ENCODE measurements around the gene IFNGR2. TPM values are rescaled to one million over a fixed set of nuclear protein-coding genes. Genes with fewer than 3 reads are reported as not detected.

Gene IFNGR2
- total RNA-seq, 1 donor from 2014 or later, result 42.4 TPM

DNA sequence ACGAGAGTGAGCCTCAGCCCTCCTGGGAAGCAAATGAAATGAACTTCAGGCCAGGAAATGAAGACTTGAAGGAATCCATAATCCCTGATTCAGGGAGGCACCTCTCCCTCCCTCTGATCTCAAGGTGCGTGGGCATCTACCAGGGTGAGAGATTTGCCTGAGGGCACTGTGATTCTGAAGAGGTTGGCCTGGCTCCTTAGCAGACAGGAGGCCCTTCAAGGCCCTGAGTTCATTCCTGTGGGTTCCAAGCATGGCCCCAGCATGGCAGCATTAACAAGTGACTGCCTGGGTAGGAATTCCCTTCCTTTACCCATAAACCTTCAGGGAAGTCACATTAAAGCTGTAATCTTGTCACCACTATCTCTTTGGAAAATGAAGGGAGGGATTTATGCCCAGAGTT is 29.8 kb upstream of the IFNGR2 start:
- no peak for FAIRE-seq
- peak; percentile 75 for DNase-seq (ENCODE audit: low read depth)
- no peak for TF ChIP-seq CTCF (IDR thresholded peaks at IDR 0.05; ENCODE audit: insufficient read depth, low read length, severe bottlenecking)

GRCh38 chr21:33374080-33374449 is 29.1 kb upstream of the IFNGR2 start:
- DNase-seq (ENCODE audit: low read depth) (peak; percentile 48), FAIRE-seq (no peak)
- TF ChIP-seq CTCF (IDR thresholded peaks at IDR 0.05; ENCODE audit: insufficient read depth, low read length, severe bottlenecking), result no peak
- Histone ChIP-seq H3K27me3 (ENCODE audit: control insufficient read depth, insufficient read depth, low read length) (no peaks in the 10 kb centered on the region), H3K4me3 (ENCODE audit: low read depth, low read length) (no peak overlapping the region), H3K36me3 (ENCODE audit: control insufficient read depth, insufficient read depth, low read length) (no peaks in the 10 kb centered on the region)

More for the DNA sequence above, 29.8 kb upstream of the IFNGR2 start:
- Histone ChIP-seq H3K27me3 (ENCODE audit: control insufficient read depth, insufficient read depth, low read length) (no peaks in the 10 kb centered on the region), H3K36me3 (ENCODE audit: control insufficient read depth, insufficient read depth, low read length) (no peaks in the 10 kb centered on the region), H3K4me3 (ENCODE audit: low read depth, low read length) (no peak overlapping the region)

- FAIRE-seq, result no peak
- Histone ChIP-seq H3K4me3 (ENCODE audit: low read depth, low read length) (no peak overlapping the region), H3K27me3 (ENCODE audit: control insufficient read depth, insufficient read depth, low read length) (no peaks in the 10 kb centered on the region), H3K36me3 (ENCODE audit: control insufficient read depth, insufficient read depth, low read length) (no peaks in the 10 kb centered on the region)
- TF ChIP-seq CTCF (IDR thresholded peaks at IDR 0.05; ENCODE audit: insufficient read depth, low read length, severe bottlenecking), result peak; percentile 54
- peak; percentile 69 for DNase-seq (ENCODE audit: low read depth)
Observed at GRCh38 chr21:33374450-33375096, 28.6 kb upstream of the IFNGR2 start.

GRCh38 chr21:33375101-33375644 is 28.0 kb upstream of the IFNGR2 start:
- FAIRE-seq (no peak), DNase-seq (ENCODE audit: low read depth) (no peak)
- no peaks in the 10 kb centered on the region for H3K36me3 ChIP-seq (ENCODE audit: control insufficient read depth, insufficient read depth, low read length)
- TF ChIP-seq CTCF (IDR thresholded peaks at IDR 0.05; ENCODE audit: insufficient read depth, low read length, severe bottlenecking), result no peak
- no peaks in the 10 kb centered on the region for H3K27me3 ChIP-seq (ENCODE audit: control insufficient read depth, insufficient read depth, low read length)
- no peak overlapping the region for H3K4me3 ChIP-seq (ENCODE audit: low read depth, low read length)

DNA sequence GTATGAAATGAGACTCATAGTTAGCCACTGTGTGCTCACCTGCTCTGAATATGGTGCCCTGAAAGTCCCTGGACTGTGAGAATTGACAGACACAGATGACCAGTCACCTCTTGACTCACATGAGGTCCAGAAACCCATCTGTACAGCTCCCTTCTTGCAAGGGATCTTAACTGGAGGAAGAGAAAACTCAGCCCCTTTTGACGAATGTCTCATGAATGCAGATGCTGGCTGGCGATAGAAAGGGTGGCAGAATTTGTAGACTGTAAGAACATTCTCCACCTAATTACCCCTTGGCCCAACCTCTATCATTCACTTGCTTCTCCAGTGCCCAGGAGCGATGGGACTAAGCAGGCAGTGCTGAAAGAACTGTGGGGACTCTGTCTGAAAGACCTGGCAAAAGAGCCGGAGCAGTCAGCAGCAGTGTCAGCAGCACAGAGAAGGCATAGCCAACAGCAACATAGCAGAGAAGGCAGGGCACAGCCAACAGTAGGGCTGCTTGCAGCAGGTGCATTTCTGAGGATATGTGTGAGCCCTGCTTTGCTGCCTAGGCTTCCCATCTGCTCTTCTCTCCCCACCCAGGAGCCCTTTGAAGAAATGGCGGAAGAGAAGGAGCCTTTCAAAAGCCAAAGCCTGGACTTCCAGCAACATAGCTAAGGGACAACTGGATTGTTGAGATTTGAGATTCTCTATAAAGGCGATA is 25.8 kb upstream of the IFNGR2 start:
- H3K4me3 ChIP-seq (ENCODE audit: low read depth, low read length), result no peak overlapping the region
- no peak for DNase-seq (ENCODE audit: low read depth)
- no peaks in the 10 kb centered on the region for H3K36me3 ChIP-seq (ENCODE audit: control insufficient read depth, insufficient read depth, low read length)
- H3K27me3 ChIP-seq (ENCODE audit: control insufficient read depth, insufficient read depth, low read length), result no peaks in the 10 kb centered on the region
- no peak for FAIRE-seq
- TF ChIP-seq CTCF (IDR thresholded peaks at IDR 0.05; ENCODE audit: insufficient read depth, low read length, severe bottlenecking), result no peak

Data from bronchial epithelial cell (primary cell).